ENCODE measurements around the gene TMEM91. TPM values are rescaled to one million over a fixed set of nuclear protein-coding genes. Genes with fewer than 3 reads are reported as not detected.

Gene TMEM91
- total and polyA plus RNA-seq, 2 experiments from 2014 or later: 9.3 to 10.6 TPM

DNA sequence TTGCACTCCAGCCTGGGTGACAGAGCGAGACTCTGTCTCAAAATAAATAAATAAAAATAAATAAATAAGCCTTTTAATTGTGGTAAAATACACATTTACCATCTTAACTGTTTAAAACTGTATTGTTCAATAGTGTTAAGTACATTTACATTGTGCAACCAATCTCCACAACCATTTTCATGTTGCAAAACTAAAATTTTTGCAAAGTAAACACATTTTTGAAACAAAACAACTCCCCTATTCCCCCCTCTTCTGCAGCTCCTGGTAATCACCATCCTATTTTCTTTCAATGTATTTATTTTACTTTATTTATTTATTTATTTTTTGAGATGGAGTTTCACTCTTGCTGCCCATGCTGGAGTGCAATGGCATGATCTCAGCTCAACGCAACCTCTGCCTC, 6.6 kb upstream of the TMEM91 start:
- Histone ChIP-seq H3K36me3 (ENCODE audit: insufficient read depth) (no peaks in the 10 kb centered on the region), H3K4me2 (no peak overlapping the region), H3K4me1 (ENCODE audit: insufficient read depth) (no peaks in the 10 kb centered on the region), H2AFZ (no peak overlapping the region), H3K27ac (ENCODE audit: low read depth) (no peak overlapping the region), H3K27me3 (ENCODE audit: insufficient read depth) (no peaks in the 10 kb centered on the region), H3K9me2 (ENCODE audit: insufficient read depth) (0 out of 2 replicates have a peak, but pooled peaks cover 4% of the 10 kb centered on the region), H3F3A (replicated peaks; ENCODE audit: low read depth) (no peaks in the 10 kb centered on the region), H3K4me3 (no peak overlapping the region), H4K20me1 (replicated peaks; ENCODE audit: insufficient read depth) (no peaks in the 10 kb centered on the region), H3K79me2 (replicated peaks; ENCODE audit: insufficient read depth) (peaks cover 6% of the 10 kb centered on the region; the same call in 1 of the 2 replicates)
- TF ChIP-seq POLR2AphosphoS5 (IDR thresholded peaks at IDR 0.05; ENCODE audit: low read depth) (no peak), EZH2phosphoT487 (IDR thresholded peaks at IDR 0.05; ENCODE audit: unreplicated experiment) (no peak), EZH2 (IDR thresholded peaks at IDR 0.05; ENCODE audit: low read depth, unreplicated experiment) (no peak), ZNF114 (CRISPR knock-in tag; IDR thresholded peaks at IDR 0.05) (no peak), NANOG (IDR thresholded peaks at IDR 0.05; ENCODE audit: borderline replicate concordance) (no peak), CREB1 (CRISPR knock-in tag; IDR thresholded peaks at IDR 0.05; ENCODE audit: low read depth) (no peak), JUNB (IDR thresholded peaks at IDR 0.05; ENCODE audit: unreplicated experiment) (no peak), ZNF331 (CRISPR knock-in tag; IDR thresholded peaks at IDR 0.05; ENCODE audit: low read depth) (no peak), STAT1 (IDR thresholded peaks at IDR 0.05; ENCODE audit: unreplicated experiment) (no peak)
- TF ChIP-seq, protein P1, sequence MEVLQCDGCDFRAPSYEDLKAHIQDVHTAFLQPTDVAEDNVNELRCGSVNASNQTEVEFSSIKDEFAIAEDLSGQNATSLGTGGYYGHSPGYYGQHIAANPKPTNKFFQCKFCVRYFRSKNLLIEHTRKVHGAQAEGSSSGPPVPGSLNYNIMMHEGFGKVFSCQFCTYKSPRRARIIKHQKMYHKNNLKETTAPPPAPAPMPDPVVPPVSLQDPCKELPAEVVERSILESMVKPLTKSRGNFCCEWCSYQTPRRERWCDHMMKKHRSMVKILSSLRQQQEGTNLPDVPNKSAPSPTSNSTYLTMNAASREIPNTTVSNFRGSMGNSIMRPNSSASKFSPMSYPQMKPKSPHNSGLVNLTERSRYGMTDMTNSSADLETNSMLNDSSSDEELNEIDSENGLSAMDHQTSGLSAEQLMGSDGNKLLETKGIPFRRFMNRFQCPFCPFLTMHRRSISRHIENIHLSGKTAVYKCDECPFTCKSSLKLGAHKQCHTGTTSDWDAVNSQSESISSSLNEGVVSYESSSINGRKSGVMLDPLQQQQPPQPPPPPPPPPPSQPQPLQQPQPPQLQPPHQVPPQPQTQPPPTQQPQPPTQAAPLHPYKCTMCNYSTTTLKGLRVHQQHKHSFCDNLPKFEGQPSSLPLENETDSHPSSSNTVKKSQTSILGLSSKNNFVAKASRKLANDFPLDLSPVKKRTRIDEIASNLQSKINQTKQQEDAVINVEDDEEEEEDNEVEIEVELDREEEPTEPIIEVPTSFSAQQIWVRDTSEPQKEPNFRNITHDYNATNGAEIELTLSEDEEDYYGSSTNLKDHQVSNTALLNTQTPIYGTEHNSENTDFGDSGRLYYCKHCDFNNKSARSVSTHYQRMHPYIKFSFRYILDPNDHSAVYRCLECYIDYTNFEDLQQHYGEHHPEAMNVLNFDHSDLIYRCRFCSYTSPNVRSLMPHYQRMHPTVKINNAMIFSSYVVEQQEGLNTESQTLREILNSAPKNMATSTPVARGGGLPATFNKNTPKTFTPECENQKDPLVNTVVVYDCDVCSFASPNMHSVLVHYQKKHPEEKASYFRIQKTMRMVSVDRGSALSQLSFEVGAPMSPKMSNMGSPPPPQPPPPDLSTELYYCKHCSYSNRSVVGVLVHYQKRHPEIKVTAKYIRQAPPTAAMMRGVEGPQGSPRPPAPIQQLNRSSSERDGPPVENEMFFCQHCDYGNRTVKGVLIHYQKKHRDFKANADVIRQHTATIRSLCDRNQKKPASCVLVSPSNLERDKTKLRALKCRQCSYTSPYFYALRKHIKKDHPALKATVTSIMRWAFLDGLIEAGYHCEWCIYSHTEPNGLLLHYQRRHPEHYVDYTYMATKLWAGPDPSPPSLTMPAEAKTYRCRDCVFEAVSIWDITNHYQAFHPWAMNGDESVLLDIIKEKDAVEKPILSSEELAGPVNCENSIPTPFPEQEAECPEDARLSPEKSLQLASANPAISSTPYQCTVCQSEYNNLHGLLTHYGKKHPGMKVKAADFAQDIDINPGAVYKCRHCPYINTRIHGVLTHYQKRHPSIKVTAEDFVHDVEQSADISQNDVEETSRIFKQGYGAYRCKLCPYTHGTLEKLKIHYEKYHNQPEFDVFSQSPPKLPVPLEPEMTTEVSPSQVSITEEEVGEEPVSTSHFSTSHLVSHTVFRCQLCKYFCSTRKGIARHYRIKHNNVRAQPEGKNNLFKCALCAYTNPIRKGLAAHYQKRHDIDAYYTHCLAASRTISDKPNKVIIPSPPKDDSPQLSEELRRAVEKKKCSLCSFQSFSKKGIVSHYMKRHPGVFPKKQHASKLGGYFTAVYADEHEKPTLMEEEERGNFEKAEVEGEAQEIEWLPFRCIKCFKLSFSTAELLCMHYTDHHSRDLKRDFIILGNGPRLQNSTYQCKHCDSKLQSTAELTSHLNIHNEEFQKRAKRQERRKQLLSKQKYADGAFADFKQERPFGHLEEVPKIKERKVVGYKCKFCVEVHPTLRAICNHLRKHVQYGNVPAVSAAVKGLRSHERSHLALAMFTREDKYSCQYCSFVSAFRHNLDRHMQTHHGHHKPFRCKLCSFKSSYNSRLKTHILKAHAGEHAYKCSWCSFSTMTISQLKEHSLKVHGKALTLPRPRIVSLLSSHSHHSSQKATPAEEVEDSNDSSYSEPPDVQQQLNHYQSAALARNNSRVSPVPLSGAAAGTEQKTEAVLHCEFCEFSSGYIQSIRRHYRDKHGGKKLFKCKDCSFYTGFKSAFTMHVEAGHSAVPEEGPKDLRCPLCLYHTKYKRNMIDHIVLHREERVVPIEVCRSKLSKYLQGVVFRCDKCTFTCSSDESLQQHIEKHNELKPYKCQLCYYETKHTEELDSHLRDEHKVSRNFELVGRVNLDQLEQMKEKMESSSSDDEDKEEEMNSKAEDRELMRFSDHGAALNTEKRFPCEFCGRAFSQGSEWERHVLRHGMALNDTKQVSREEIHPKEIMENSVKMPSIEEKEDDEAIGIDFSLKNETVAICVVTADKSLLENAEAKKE (CRISPR knock-in tag; IDR thresholded peaks at IDR 0.05): no peak
- TF ChIP-seq, protein P2, sequence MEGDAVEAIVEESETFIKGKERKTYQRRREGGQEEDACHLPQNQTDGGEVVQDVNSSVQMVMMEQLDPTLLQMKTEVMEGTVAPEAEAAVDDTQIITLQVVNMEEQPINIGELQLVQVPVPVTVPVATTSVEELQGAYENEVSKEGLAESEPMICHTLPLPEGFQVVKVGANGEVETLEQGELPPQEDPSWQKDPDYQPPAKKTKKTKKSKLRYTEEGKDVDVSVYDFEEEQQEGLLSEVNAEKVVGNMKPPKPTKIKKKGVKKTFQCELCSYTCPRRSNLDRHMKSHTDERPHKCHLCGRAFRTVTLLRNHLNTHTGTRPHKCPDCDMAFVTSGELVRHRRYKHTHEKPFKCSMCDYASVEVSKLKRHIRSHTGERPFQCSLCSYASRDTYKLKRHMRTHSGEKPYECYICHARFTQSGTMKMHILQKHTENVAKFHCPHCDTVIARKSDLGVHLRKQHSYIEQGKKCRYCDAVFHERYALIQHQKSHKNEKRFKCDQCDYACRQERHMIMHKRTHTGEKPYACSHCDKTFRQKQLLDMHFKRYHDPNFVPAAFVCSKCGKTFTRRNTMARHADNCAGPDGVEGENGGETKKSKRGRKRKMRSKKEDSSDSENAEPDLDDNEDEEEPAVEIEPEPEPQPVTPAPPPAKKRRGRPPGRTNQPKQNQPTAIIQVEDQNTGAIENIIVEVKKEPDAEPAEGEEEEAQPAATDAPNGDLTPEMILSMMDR (conservative IDR thresholded peaks at IDR 0.05; ENCODE audit: low read depth in 2 of 2): no peak
- TF ChIP-seq, protein P3, sequence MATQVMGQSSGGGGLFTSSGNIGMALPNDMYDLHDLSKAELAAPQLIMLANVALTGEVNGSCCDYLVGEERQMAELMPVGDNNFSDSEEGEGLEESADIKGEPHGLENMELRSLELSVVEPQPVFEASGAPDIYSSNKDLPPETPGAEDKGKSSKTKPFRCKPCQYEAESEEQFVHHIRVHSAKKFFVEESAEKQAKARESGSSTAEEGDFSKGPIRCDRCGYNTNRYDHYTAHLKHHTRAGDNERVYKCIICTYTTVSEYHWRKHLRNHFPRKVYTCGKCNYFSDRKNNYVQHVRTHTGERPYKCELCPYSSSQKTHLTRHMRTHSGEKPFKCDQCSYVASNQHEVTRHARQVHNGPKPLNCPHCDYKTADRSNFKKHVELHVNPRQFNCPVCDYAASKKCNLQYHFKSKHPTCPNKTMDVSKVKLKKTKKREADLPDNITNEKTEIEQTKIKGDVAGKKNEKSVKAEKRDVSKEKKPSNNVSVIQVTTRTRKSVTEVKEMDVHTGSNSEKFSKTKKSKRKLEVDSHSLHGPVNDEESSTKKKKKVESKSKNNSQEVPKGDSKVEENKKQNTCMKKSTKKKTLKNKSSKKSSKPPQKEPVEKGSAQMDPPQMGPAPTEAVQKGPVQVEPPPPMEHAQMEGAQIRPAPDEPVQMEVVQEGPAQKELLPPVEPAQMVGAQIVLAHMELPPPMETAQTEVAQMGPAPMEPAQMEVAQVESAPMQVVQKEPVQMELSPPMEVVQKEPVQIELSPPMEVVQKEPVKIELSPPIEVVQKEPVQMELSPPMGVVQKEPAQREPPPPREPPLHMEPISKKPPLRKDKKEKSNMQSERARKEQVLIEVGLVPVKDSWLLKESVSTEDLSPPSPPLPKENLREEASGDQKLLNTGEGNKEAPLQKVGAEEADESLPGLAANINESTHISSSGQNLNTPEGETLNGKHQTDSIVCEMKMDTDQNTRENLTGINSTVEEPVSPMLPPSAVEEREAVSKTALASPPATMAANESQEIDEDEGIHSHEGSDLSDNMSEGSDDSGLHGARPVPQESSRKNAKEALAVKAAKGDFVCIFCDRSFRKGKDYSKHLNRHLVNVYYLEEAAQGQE (IDR thresholded peaks at IDR 0.05; ENCODE audit: unreplicated experiment): no peak
- TF ChIP-seq, protein P4, sequence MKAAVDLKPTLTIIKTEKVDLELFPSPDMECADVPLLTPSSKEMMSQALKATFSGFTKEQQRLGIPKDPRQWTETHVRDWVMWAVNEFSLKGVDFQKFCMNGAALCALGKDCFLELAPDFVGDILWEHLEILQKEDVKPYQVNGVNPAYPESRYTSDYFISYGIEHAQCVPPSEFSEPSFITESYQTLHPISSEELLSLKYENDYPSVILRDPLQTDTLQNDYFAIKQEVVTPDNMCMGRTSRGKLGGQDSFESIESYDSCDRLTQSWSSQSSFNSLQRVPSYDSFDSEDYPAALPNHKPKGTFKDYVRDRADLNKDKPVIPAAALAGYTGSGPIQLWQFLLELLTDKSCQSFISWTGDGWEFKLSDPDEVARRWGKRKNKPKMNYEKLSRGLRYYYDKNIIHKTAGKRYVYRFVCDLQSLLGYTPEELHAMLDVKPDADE (IDR thresholded peaks at IDR 0.05): no peak
- H3K4me3 Mint-ChIP-seq: no peak overlapping the region
- no peaks in the 10 kb centered on the region for H3K9me3 Mint-ChIP-seq
- ATAC-seq: no peak
- H3K27ac Mint-ChIP-seq: no peak overlapping the region
- H3K4me1 Mint-ChIP-seq: peaks cover 3% of the 10 kb centered on the region; the same call in 1 of the 3 replicates
- peaks cover 6% of the 10 kb centered on the region for H3K27me3 Mint-ChIP-seq (ENCODE audit: insufficient read depth, low read depth, poor library complexity)
- H3K36me3 Mint-ChIP-seq (ENCODE audit: low read depth): no peaks in the 10 kb centered on the region
- DNase-seq (ENCODE audit: low spot score): no peak

Measured in GM23338 (cell line).